Embryonic facial prominence (tissue), 1 donor: ENCODE data around the gene TLL2.

Experiments
- DNase-seq: peaks from one replicate; pipeline ENCODE4 v3.0.0-alpha.2; 2016; ENCODE audit errors: extremely low spot score

TLL2 gene

DNA sequence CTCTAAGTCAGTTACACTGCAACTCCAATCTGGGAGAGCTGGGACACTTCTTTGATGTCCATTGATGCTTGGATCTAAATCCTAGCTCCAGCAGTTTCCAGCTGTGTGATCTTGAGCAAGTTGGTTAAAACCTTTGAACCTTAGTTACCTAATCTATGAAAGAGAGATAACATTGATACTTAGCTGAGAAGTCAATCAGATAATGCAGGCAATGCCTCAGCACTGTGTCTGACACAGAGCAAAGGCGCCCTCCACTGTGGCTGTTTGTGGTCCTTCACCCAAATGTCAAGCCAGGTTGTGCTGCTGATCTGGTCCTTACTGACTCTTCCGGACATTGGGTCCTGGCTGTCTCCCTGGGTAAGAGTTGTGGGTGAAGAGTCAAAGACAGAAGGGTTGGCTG is 189.3 kb downstream of the TLL2 start:
- DNase-seq = no peak

DNA sequence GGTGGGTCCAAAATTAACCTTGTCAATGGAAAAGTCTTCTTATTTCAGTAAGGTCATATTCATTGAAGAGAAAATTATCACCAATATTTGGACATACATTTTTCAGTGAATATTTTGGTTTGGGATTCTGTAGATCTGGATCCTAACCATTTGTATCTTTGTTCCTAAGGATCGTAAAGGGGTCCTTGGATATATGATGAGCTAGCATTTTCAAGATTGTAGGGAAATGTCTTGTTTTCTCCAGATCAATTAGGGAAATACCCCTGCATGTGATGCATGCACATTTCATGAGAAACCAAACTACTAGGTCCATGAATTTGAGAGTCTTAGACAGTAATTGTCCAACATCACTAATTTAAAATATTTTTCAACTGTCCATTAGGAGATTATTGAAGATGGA is 191.5 kb downstream of the TLL2 start:
- DNase-seq = no peak

DNA sequence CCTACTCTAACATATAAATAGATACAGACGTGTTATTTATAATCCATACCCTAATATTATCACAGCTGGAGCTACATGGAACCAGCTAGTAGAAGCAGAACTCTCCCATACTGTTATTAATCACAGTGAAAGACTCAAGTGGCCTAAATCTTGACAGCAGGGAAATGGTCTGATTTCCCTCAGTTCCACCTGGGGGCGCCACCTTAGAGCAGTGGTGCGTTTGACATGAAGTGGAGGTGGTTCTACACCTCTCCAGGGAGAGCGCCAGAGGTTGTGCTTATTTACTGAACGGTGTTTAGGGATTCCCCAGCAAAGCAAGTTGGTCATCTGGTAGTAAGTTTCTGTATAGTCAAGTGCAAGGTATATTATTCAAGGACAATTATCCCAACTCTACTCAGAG is 191.9 kb downstream of the TLL2 start:
- DNase-seq = no peak

DNA sequence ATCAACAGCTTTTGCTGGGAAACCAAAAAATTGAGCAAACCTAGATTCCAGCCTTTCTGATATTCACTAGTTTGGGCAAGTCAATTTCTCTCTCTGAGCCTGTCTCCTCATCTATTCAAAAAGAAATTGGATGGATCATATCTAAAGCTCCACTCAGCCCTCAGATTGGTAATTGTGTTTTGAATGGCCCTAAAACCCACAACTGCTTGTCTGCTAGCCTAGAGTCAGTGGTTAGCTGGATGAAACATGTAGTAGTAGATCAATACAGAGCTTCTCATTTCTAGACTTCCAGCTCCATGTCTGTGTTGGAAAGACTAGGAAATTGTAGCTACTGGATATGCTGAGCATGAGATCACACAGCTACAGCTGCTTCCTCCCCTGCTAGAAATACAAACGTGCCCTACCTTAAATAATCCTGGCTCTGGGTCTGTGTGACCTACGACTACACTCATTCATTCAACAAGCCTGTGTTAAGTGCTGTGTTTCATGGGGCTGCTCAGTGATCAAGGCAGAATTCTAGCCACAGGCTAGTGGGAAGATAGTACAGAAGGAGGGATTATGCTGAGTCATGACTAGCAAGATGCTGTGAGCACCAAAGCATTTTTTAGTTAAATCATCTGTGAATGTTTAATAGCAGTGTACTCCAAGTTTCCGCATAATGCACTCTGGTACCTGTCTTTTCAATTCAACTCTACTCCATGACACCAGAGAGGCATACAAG is 193.8 kb downstream of the TLL2 start:
- no peak for DNase-seq

DNA sequence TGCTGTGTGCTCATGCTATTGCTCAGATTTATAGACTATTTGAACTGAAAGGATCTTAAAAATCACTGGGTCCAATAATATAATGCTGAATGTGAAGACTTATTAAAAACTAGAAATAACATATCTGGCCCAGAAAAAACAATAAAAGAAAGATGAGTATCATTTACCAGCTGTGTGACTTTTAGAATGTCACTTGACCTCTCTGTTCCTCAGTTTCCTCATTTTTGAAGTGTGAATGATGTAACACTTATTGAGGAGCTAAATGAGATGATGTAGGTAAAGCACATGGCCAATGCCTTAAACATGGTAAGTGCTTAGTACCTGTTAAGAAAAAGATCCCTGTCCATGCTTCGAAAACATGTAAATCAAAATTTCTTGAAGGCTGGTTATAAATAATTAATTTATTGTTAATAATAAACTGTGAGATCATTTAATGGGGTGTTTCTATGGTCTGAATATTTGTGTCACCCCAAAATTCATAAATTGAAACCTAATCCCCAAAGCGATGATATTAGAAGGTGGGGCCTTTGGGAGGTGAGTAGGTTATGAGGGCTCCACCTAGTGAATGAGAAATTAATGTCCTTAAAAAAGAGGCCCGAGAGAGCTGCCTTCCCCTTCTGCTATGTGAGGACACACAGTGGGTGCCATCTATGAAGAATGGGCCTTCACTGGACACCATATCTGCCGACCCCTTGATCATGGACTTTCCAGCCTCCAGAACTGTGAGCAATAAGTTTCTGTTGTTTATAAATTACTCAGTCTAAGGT is 196.5 kb downstream of the TLL2 start:
- DNase-seq = no peak
